CD14-positive monocyte (primary cell): Measurements from ENCODE around the gene CAPN8. TPM values are rescaled to one million over a fixed set of nuclear protein-coding genes. Genes with fewer than 3 reads are reported as not detected.

ENCODE experiments used
- DNase-seq, 3 donors: peaks; one replicate each; pipeline ENCODE4 v3.0.0-alpha.2; 2011 to 2022
- H2AFZ ChIP-seq: 2 replicates; pipeline ENCODE4 v1.6.0; 2012; ENCODE audit warnings: mild to moderate bottlenecking, low read depth, low read length, inconsistent platforms; ENCODE audit not compliant: insufficient read depth, poor library complexity, severe bottlenecking
- H3K27ac ChIP-seq, 2 donors: 1 replicate in 1 of 2; 2 replicates in 1 of 2; pipeline ENCODE4 v1.5.1; 2012 to 2013; ENCODE audit warnings: low read length in 2 of 2, control low read depth in 1 of 2, inconsistent platforms in 1 of 2, low read depth in 1 of 2, mild to moderate bottlenecking in 1 of 2
- H3K27me3 ChIP-seq, 2 donors: one replicate each; pipeline versions ENCODE4 v1.6.0 to v1.6.1; 2011 to 2013; ENCODE audit warnings: low read length in 2 of 2; ENCODE audit not compliant: control insufficient read depth in 2 of 2, insufficient read depth in 2 of 2
- H3K36me3 ChIP-seq, 2 donors: replicated peaks in 1 of 2; 1 replicate in 1 of 2; 2 replicates in 1 of 2; pipeline versions ENCODE4 v1.5.1 to v1.6.1; 2012 to 2013; ENCODE audit warnings: low read length in 2 of 2, control low read depth in 1 of 2, inconsistent platforms in 1 of 2, mild to moderate bottlenecking in 1 of 2; ENCODE audit not compliant: insufficient read depth in 2 of 2, control insufficient read depth in 1 of 2
- H3K4me1 ChIP-seq, 2 donors: 1 replicate in 1 of 2; 2 replicates in 1 of 2; pipeline versions ENCODE4 v1.5.1 to v1.6.1; 2012 to 2013; ENCODE audit warnings: low read length in 2 of 2, control low read depth in 1 of 2, inconsistent platforms in 1 of 2, mild to moderate bottlenecking in 1 of 2, moderate library complexity in 1 of 2; ENCODE audit not compliant: insufficient read depth in 2 of 2, control insufficient read depth in 1 of 2
- H3K4me2 ChIP-seq: replicated peaks from 2 replicates; pipeline ENCODE3; 2012; ENCODE audit warnings: low read length, moderate library complexity, mild to moderate bottlenecking; ENCODE audit not compliant: poor library complexity, severe bottlenecking; ENCODE audit errors: extremely low read depth
- H3K4me3 ChIP-seq, 3 experiments: fragments of 200-600 bp in 1 of 3; sonication (generic) in 1 of 3; replicated peaks in 1 of 3; 1 replicate in 2 of 3; 2 replicates in 1 of 3; pipeline ENCODE4 v1.5.1; 2011 to 2013; ENCODE audit warnings: low read length in 3 of 3, mild to moderate bottlenecking in 3 of 3, control low read depth in 2 of 3, low read depth in 2 of 3, inconsistent platforms in 1 of 3, moderate library complexity in 1 of 3
- H3K79me2 ChIP-seq: 2 replicates; pipeline ENCODE4 v1.6.0; 2012; ENCODE audit warnings: mild to moderate bottlenecking, control low read depth, inconsistent platforms, low read length, moderate library complexity; ENCODE audit not compliant: insufficient read depth
- H3K9ac ChIP-seq: 2 replicates; pipeline ENCODE4 v1.6.0; 2017; ENCODE audit warnings: low read length, mild to moderate bottlenecking; ENCODE audit not compliant: insufficient read depth, poor library complexity, severe bottlenecking
- H3K9me3 ChIP-seq, 2 donors: replicated peaks in 1 of 2; 1 replicate in 1 of 2; 2 replicates in 1 of 2; pipeline versions ENCODE4 v1.5.1 to v1.6.1; 2012 to 2013; ENCODE audit warnings: low read length in 2 of 2, control low read depth in 1 of 2; ENCODE audit not compliant: control insufficient read depth in 1 of 2, insufficient read depth in 1 of 2
- H4K20me1 ChIP-seq: 2 replicates; pipeline ENCODE4 v1.6.0; 2012; ENCODE audit warnings: mild to moderate bottlenecking, low read length, control low read depth, moderate library complexity; ENCODE audit not compliant: insufficient read depth
- H3K27ac Mint-ChIP-seq, 7 donors: one replicate each; pipeline ENCODE4 v1.8.0; 2020; ENCODE audit warnings: mild to moderate bottlenecking in 7 of 7, mixed read lengths in 7 of 7, moderate library complexity in 6 of 7, inconsistent platforms in 2 of 7
- H3K27me3 Mint-ChIP-seq, 3 donors: one replicate each; pipeline ENCODE4 v1.8.0; 2021 to 2022; ENCODE audit warnings: low read depth in 3 of 3, mild to moderate bottlenecking in 3 of 3, mixed read lengths in 3 of 3, moderate library complexity in 3 of 3, inconsistent platforms in 1 of 3
- H3K36me3 Mint-ChIP-seq, 2 donors: one replicate each; pipeline ENCODE4 v1.8.0; 2020; ENCODE audit warnings: mixed read lengths in 2 of 2, inconsistent platforms in 1 of 2, mild to moderate bottlenecking in 1 of 2
- H3K4me1 Mint-ChIP-seq: one replicate; pipeline ENCODE4 v1.8.0; 2020; ENCODE audit warnings: mild to moderate bottlenecking, mixed read lengths
- H3K4me3 Mint-ChIP-seq, 2 donors: one replicate each; pipeline ENCODE4 v1.8.0; 2020; ENCODE audit warnings: mild to moderate bottlenecking in 2 of 2, mixed read lengths in 2 of 2, moderate library complexity in 1 of 2
- H3K9me3 Mint-ChIP-seq, 7 donors: one replicate each; pipeline ENCODE4 v1.8.0; 2020 to 2022; ENCODE audit warnings: mixed read lengths in 7 of 7, mild to moderate bottlenecking in 6 of 7, moderate library complexity in 6 of 7, inconsistent platforms in 2 of 7
- CTCF ChIP-seq: fragments of 200-600 bp; IDR thresholded peaks from one replicate; pipeline ENCODE4 v1.8.0; 2022; ENCODE audit warnings: antibody characterized with exemption, mild to moderate bottlenecking
- WGBS: methylation state at CpG from one replicate; pipeline ENCODE4 v1.1.5; 2013; ENCODE audit warnings: missing lambda C conversion rate; ENCODE audit not compliant: insufficient coverage; 5-methylcytosine and 5-hydroxymethylcytosine counted together
- intact Hi-C, 2 donors: fragments of 100-400 bp; cut with micrococcal nuclease; formaldehyde crosslinking; loops; one replicate each; pipeline versions ENCODE4 v1.15.0 to v1.15.1; 2023
- polyA plus RNA-seq, 3 donors: library from polyadenylated mRNA; depleted of rRNA in 1 of 3; unstranded in 2 of 3; stranded (reverse) in 1 of 3; fragments of 300-500 nt in 2 of 3; fragments of >200 nt in 1 of 3; fragmentation: Illumina TruSeq in 2 of 3; gene quantifications; 1 replicate in 2 of 3; 2 replicates in 1 of 3; pipeline ENCODE4 v1.2.3, GENCODE V29; 2012 to 2021

The CAPN8 gene
- polyA plus RNA-seq, 3 donors: 0.40 TPM; not detected in 2

GRCh38 chr1:223628233-223629125 lies 37.0 kb downstream of the CAPN8 start:
- Histone ChIP-seq H3K4me2 (no peak overlapping the region), H3K9me3 (no peaks in the 10 kb centered on the region), H3K4me3 (no peak overlapping the region), H3K27me3 (peaks cover 0 to 7% of the 10 kb centered on the region in 2 donors), H3K36me3 (no peaks in the 10 kb centered on the region), H2AFZ (no peak overlapping the region), H3K4me1 (no peaks in the 10 kb centered on the region), H3K27ac (no peak overlapping the region), H4K20me1 (no peaks in the 10 kb centered on the region), H3K9ac (no peak overlapping the region), H3K79me2 (no peaks in the 10 kb centered on the region)
- intact Hi-C loops: no loop called here
- Mint-ChIP-seq H3K36me3 (no peaks in the 10 kb centered on the region), H3K4me1 (no peaks in the 10 kb centered on the region), H3K9me3 (peaks cover 0 to 3% (median 0%) of the 10 kb centered on the region in 7 donors), H3K27me3 (peaks cover 1 to 8% (median 3%) of the 10 kb centered on the region in 3 donors), H3K27ac (no peak overlapping the region), H3K4me3 (no peak overlapping the region)
- WGBS: 92% methylated on average over 9 of the region's 13 CpGs
- DNase-seq: peak; percentile 15 to 51 (median 36)
- peak; percentile 91 for TF ChIP-seq CTCF

GRCh38 chr1:223622132-223622842 lies 43.2 kb downstream of the CAPN8 start:
- H3K36me3 ChIP-seq: no peaks in the 10 kb centered on the region
- WGBS: 91% methylated on average over 11 of the region's 17 CpGs
- H3K9me3 ChIP-seq: no peaks in the 10 kb centered on the region

More at GRCh38 chr1:223622132-223622842, 43.2 kb downstream of the CAPN8 start:
- H4K20me1 ChIP-seq: no peaks in the 10 kb centered on the region
- no peak overlapping the region for H2AFZ ChIP-seq
- peak overlapping the region in 3 of 7 donors; percentile 27 to 61 (median 61) for H3K27ac Mint-ChIP-seq
- H3K4me3 ChIP-seq: no peak overlapping the region
- peaks cover 0 to 2% (median 0%) of the 10 kb centered on the region in 3 donors for H3K27me3 Mint-ChIP-seq
- H3K9ac ChIP-seq: no peak overlapping the region
- intact Hi-C loops: no loop called here
- H3K9me3 Mint-ChIP-seq: peaks cover 0 to 3% (median 0%) of the 10 kb centered on the region in 7 donors
- no peak overlapping the region for H3K27ac ChIP-seq
- no peak overlapping the region for H3K4me3 Mint-ChIP-seq
- no peak for TF ChIP-seq CTCF
- H3K4me1 ChIP-seq: peaks cover 13 to 17% of the 10 kb centered on the region in 2 donors
- no peak for DNase-seq
- no peak overlapping the region for H3K4me2 ChIP-seq
- H3K79me2 ChIP-seq: no peaks in the 10 kb centered on the region
- peaks cover 24% of the 10 kb centered on the region for H3K4me1 Mint-ChIP-seq
- H3K27me3 ChIP-seq: no peaks in the 10 kb centered on the region
- no peaks in the 10 kb centered on the region for H3K36me3 Mint-ChIP-seq
